K562 (cell line): ENCODE results near the gene ALPK1. TPM values are rescaled to one million over a fixed set of nuclear protein-coding genes. Genes with fewer than 3 reads are reported as not detected.

ENCODE experiments used
- FOXJ2 ChIP-seq: fragments of 200-800 bp; sonication (Bioruptor generic); IDR thresholded peaks from 2 replicates; pipeline ENCODE4 v1.6.1; 2016; ENCODE audit warnings: missing genetic modification characterization, missing compliant biosample characterization
- polyA plus RNA-seq, 8 experiments: library from polyadenylated mRNA; depleted of rRNA in 4 of 8; stranded (reverse) in 5 of 8; unstranded in 3 of 8; fragments of >200 nt; fragmentation: Nextera tagmentation in 2 of 8; fragmentation: Illumina TruSeq in 1 of 8; extraction: Ambion mirVana in 2 of 8; extraction: Trizol in 1 of 8; gene quantifications; 2 replicates each; pipeline versions ENCODE4 v1.2.1 to v1.2.3, GENCODE V29; 2011 to 2014; ENCODE audit warnings: inconsistent platforms in 1 of 8, missing spikeins in 1 of 8
- total RNA-seq, 7 experiments: library from RNA; depleted of rRNA in 6 of 7; stranded (reverse); fragments of >200 nt in 6 of 7; fragmentation: Illumina TruSeq in 2 of 7; extraction: Trizol in 2 of 7; gene quantifications; 2 replicates each; pipeline versions ENCODE4 v1.2.1 to v1.2.3, GENCODE V29; 2011 to 2021; ENCODE audit warnings: low replicate concordance in 1 of 7
- TF ChIP-seq, protein P1 (sequence below): fragments of 250-450 bp; sonication (Bioruptor Pico); IDR thresholded peaks from 2 replicates; pipeline ENCODE4 v1.4.0; 2020

ALPK1 gene
- total and polyA plus RNA-seq, 9 of the 15 experiments (the other 6 are each of a cell fraction or from before 2014, with no cell fraction given): 2.3 to 6.9 (median 4.6) TPM

- TF ChIP-seq, protein P1, sequence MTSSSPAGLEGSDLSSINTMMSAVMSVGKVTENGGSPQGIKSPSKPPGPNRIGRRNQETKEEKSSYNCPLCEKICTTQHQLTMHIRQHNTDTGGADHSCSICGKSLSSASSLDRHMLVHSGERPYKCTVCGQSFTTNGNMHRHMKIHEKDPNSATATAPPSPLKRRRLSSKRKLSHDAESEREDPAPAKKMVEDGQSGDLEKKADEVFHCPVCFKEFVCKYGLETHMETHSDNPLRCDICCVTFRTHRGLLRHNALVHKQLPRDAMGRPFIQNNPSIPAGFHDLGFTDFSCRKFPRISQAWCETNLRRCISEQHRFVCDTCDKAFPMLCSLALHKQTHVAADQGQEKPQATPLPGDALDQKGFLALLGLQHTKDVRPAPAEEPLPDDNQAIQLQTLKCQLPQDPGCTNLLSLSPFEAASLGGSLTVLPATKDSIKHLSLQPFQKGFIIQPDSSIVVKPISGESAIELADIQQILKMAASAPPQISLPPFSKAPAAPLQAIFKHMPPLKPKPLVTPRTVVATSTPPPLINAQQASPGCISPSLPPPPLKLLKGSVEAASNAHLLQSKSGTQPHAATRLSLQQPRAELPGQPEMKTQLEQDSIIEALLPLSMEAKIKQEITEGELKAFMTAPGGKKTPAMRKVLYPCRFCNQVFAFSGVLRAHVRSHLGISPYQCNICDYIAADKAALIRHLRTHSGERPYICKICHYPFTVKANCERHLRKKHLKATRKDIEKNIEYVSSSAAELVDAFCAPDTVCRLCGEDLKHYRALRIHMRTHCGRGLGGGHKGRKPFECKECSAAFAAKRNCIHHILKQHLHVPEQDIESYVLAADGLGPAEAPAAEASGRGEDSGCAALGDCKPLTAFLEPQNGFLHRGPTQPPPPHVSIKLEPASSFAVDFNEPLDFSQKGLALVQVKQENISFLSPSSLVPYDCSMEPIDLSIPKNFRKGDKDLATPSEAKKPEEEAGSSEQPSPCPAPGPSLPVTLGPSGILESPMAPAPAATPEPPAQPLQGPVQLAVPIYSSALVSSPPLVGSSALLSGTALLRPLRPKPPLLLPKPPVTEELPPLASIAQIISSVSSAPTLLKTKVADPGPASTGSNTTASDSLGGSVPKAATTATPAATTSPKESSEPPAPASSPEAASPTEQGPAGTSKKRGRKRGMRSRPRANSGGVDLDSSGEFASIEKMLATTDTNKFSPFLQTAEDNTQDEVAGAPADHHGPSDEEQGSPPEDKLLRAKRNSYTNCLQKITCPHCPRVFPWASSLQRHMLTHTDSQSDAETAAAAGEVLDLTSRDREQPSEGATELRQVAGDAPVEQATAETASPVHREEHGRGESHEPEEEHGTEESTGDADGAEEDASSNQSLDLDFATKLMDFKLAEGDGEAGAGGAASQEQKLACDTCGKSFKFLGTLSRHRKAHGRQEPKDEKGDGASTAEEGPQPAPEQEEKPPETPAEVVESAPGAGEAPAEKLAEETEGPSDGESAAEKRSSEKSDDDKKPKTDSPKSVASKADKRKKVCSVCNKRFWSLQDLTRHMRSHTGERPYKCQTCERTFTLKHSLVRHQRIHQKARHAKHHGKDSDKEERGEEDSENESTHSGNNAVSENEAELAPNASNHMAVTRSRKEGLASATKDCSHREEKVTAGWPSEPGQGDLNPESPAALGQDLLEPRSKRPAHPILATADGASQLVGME (CRISPR knock-in tag): no peak
- TF ChIP-seq FOXJ2: no peak
- TF ChIP-seq, all 486 proteins: peak for 0
These were observed 46.3 kb downstream of the ALPK1 start (continued) for GRCh38 chr4:112343330-112344080.
